Tibial artery (tissue), 4 donors: ENCODE measurements around the gene CCSER1.
"Not testable (repeated sequence)": the region's sequence is repeated elsewhere in the genome, so short reads cannot be mapped to it uniquely, and the experiment has no call there.

Experiments
- DNase-seq, 2 donors: peaks; one replicate each; pipeline ENCODE4 v3.0.0-alpha.2; 2019
- H3K27ac ChIP-seq, 2 donors: fragments of 200-600 bp; sonication (generic) in 1 of 2; 1 replicate in 1 of 2; 2 replicates in 1 of 2; pipeline ENCODE4 v1.5.1; 2018 to 2019; ENCODE audit warnings: mild to moderate bottlenecking in 1 of 2
- H3K27me3 ChIP-seq, 2 donors: fragments of 200-600 bp; sonication (generic) in 1 of 2; one replicate each; pipeline versions ENCODE4 v1.5.1 to v1.6.0; 2016 to 2019
- H3K36me3 ChIP-seq, 3 donors: fragments of 200-600 bp; sonication (generic) in 2 of 3; one replicate each; pipeline ENCODE4 v1.5.1; 2016 to 2019; ENCODE audit warnings: mild to moderate bottlenecking in 2 of 3
- H3K4me1 ChIP-seq, 4 donors: fragments of 200-600 bp; sonication (generic) in 2 of 4; 1 replicate in 3 of 4; 2 replicates in 1 of 4; pipeline ENCODE4 v1.5.1; 2016 to 2019
- H3K4me3 ChIP-seq, 2 donors: fragments of 200-600 bp; sonication (generic) in 1 of 2; 1 replicate in 1 of 2; 2 replicates in 1 of 2; pipeline ENCODE4 v1.5.1; 2018 to 2019; ENCODE audit warnings: mild to moderate bottlenecking in 2 of 2
- H3K9me3 ChIP-seq, 3 donors: fragments of 200-600 bp; sonication (generic) in 1 of 3; one replicate each; pipeline ENCODE4 v1.5.1; 2016 to 2019
- CTCF ChIP-seq, 2 experiments: fragments of 200-600 bp in 1 of 2; fragments of 450-650 bp in 1 of 2; IDR thresholded peaks; one replicate each; pipeline ENCODE4 v1.5.1; 2017 to 2019; ENCODE audit warnings: antibody characterized with exemption in 2 of 2, mild to moderate bottlenecking in 1 of 2, moderate library complexity in 1 of 2
- intact Hi-C: fragments of 100-400 bp; cut with DNase I; formaldehyde crosslinking; loops from one replicate; pipeline ENCODE4 v1.15.0; 2023; ENCODE audit warnings: low total_unique reads

Gene CCSER1

GRCh38 chr4:91362125-91362524, 1234.9 kb downstream of the CCSER1 start:
- no peak for TF ChIP-seq CTCF (IDR thresholded peaks at IDR 0.05)
- Histone ChIP-seq H3K9me3 (no peaks in the 10 kb centered on the region), H3K4me3 (no peak overlapping the region), H3K36me3 (no peaks in the 10 kb centered on the region), H3K4me1 (no peaks in the 10 kb centered on the region), H3K27ac (no peak overlapping the region), H3K27me3 (no peaks in the 10 kb centered on the region)
- DNase-seq, result no peak
- intact Hi-C loops, result no loop called here

- H3K27me3 ChIP-seq, result no peaks in the 10 kb centered on the region
- no peak for TF ChIP-seq CTCF (IDR thresholded peaks at IDR 0.05)
- intact Hi-C loops, result no loop called here
- H3K27ac ChIP-seq, result no peak overlapping the region
- H3K4me3 ChIP-seq, result no peak overlapping the region
- no peaks in the 10 kb centered on the region for H3K4me1 ChIP-seq
- no peaks in the 10 kb centered on the region for H3K9me3 ChIP-seq
- H3K36me3 ChIP-seq, result no peaks in the 10 kb centered on the region
- no peak for DNase-seq
Measured at GRCh38 chr4:91366554-91366953, 1239.4 kb downstream of the CCSER1 start.

GRCh38 chr4:91369116-91369515, 1241.9 kb downstream of the CCSER1 start:
- intact Hi-C loops, result no loop called here
- no peaks in the 10 kb centered on the region for H3K36me3 ChIP-seq
- H3K9me3 ChIP-seq, result no peaks in the 10 kb centered on the region
- TF ChIP-seq CTCF (IDR thresholded peaks at IDR 0.05), result no peak
- H3K4me3 ChIP-seq, result no peak overlapping the region
- no peaks in the 10 kb centered on the region for H3K4me1 ChIP-seq
- DNase-seq, result no peak
- H3K27me3 ChIP-seq, result no peaks in the 10 kb centered on the region
- H3K27ac ChIP-seq, result no peak overlapping the region

- DNase-seq, result no peak
- Histone ChIP-seq H3K27me3 (no peaks in the 10 kb centered on the region), H3K9me3 (no peaks in the 10 kb centered on the region), H3K4me1 (no peaks in the 10 kb centered on the region), H3K36me3 (no peaks in the 10 kb centered on the region), H3K27ac (no peak overlapping the region), H3K4me3 (no peak overlapping the region)
- TF ChIP-seq CTCF (IDR thresholded peaks at IDR 0.05), result no peak
- intact Hi-C loops, result no loop called here
Measured at GRCh38 chr4:91373546-91373945, 1246.4 kb downstream of the CCSER1 start.

- not testable (repeated sequence) for H3K27ac ChIP-seq, H3K27me3 ChIP-seq, H3K36me3 ChIP-seq
Measured at GRCh38 chr4:91405431-91405830, 1278.2 kb downstream of the CCSER1 start.

GRCh38 chr4:91422011-91422410, 1294.8 kb downstream of the CCSER1 start:
- intact Hi-C loops, result no loop called here
- H3K4me1 ChIP-seq, result no peaks in the 10 kb centered on the region
- TF ChIP-seq CTCF (IDR thresholded peaks at IDR 0.05), result no peak

More at GRCh38 chr4:91405431-91405830, 1278.2 kb downstream of the CCSER1 start:
- H3K4me1 ChIP-seq, H3K9me3 ChIP-seq, DNase-seq, H3K4me3 ChIP-seq, intact Hi-C loops: not testable (repeated sequence)

More at GRCh38 chr4:91422011-91422410, 1294.8 kb downstream of the CCSER1 start:
- no peaks in the 10 kb centered on the region for H3K27me3 ChIP-seq
- H3K4me3 ChIP-seq, result no peak overlapping the region
- no peaks in the 10 kb centered on the region for H3K36me3 ChIP-seq
- no peak overlapping the region for H3K27ac ChIP-seq
- no peak for DNase-seq
- peaks cover 0 to 12% (median 4%) of the 10 kb centered on the region in 3 donors for H3K9me3 ChIP-seq
